GM12801 (cell line): Measurements from ENCODE around the gene KRT7.

Source experiments
- CTCF ChIP-seq: IDR thresholded peaks from one replicate; pipeline ENCODE4 v1.5.1; 2011; ENCODE audit warnings: control low read depth; ENCODE audit not compliant: insufficient read length; ENCODE audit errors: extremely low read depth

The KRT7 gene

DNA sequence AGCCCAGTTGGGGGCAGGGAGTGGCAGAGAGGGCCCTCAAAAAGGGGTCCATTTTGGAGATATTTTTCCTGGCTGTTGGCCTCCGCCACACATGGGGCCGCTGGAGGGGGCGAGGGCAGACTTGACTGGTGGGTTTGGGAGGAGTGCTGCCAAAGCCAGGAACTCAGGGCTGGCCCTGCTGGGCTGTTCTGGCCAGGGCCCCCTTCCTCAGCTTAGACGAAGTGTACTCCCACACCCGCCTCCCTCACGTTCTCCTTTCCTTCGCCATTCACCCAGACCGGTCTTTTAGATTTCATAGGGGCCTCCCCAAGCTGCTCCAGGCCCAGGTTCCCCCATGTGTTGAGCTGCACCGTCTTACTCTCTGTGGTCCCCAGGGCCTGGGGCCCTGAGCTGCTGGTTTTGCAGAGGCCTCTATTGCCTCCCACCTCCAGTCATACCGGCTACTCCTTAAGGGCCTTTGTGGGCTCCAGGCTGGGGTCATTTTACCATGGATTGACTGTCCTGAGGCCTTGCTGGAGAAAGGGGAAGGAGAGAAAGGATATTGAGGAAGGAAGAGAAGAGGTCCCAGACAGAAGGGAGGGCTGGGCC, 1.3 kb downstream of the KRT7 start:
- TF ChIP-seq CTCF = no peak

- TF ChIP-seq CTCF = no peak
Measured at GRCh38 chr12:52235001-52235764, 2.1 kb downstream of the KRT7 start.

GRCh38 chr12:52235822-52236361, 2.8 kb downstream of the KRT7 start:
- TF ChIP-seq CTCF = no peak

DNA sequence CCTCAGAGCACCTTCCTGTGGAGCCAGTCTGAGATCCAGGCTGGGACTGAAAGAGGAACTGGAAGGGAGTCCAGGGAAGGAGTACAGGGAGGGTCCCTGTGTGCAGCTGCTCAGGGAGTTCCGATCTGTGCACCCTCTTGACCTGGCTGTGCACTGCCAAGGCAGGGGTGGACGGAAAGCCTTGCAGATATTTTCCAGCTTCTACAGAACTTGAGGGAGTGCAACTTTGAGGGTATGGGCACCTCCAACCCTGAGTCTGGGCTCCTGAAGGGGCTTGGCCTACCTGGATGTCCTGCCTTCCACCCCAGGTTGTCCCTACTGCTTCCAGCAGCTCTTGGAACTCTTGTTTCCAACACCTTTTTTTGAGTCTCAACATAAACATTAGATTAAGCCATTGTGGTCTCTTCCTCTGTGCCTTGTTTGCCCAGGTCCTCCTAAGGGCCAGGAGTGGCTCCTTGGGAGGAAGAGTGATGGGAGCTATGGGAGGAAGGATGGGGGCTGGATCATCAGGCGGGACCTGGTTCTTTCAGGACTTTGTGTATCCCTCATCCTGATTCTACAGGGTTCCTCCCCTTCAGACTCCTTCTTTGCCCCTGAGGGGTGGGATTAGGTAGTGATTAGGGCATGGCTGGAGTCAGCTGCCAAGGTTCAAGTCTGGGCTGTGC, 3.5 kb downstream of the KRT7 start:
- TF ChIP-seq CTCF = no peak

DNA sequence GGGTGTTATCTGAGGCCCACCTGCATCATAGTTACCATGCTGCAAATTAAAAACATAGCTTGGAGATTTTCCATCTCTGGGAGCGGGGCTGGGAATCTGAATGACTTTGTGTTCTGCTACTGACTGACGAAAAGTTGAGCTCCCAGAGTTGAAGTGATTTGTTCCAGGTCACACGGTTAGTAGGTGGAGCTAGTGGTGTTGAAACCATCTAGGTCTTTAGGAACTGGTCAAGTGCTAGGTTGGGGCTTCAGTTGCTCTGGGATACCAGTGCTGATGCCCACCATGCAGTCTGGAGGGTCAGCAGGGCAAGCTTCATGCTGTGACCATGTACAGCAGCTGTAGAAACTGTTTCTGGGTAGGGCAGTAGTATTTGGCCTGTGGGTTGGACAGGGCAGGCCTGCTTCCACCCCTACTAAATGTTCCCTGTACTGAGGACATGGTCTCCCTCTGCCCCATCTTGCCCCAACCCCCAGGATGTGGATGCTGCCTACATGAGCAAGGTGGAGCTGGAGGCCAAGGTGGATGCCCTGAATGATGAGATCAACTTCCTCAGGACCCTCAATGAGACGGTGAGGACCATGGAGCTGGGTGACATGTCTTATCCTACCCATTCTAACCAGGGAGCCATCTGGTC, 5.3 kb downstream of the KRT7 start:
- TF ChIP-seq CTCF = no peak

GRCh38 chr12:52238916-52239646, 6.0 kb downstream of the KRT7 start:
- no peak for TF ChIP-seq CTCF

DNA sequence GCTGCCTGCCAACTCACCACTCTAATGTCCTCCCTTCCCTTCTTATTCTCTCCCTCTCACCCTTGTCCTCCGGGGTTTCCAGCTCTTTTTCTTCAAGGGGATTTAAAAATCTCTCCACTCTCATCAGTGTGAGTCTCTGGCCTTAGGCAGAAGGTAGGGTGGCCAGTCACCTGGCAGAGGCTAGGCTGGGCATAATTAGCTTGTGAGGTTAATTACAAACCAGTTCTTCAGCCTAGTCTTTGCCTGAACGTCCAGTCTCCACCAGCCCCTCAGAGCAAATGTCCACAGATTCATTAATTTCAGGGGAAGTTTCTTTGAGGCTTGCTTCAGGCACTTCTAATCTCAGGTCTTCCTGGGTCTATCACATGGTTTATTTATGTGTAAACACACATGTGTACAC, 6.7 kb downstream of the KRT7 start:
- TF ChIP-seq CTCF = no peak
